ENCODE results near the gene DGKG.

DGKG gene

GRCh38 chr3:186275436-186275835, 86.6 kb downstream of the DGKG start:
- no peak for DNase-seq (ENCODE audit: low read depth, low spot score)

- no peak for DNase-seq (ENCODE audit: low read depth, low spot score)
These were observed 88.4 kb downstream of the DGKG start for GRCh38 chr3:186273586-186273985.

GRCh38 chr3:186270701-186271100, 91.3 kb downstream of the DGKG start:
- DNase-seq (ENCODE audit: low read depth, low spot score): no peak

- DNase-seq (ENCODE audit: low read depth, low spot score): no peak
These were observed 93.2 kb downstream of the DGKG start for GRCh38 chr3:186268616-186269448.

GRCh38 chr3:186267758-186268157, 94.3 kb downstream of the DGKG start:
- DNase-seq (ENCODE audit: low read depth, low spot score): no peak

- no peak for DNase-seq (ENCODE audit: low read depth, low spot score)
These were observed 97.2 kb downstream of the DGKG start for GRCh38 chr3:186264608-186265400.

GRCh38 chr3:186261638-186262037, 100.4 kb downstream of the DGKG start:
- no peak for DNase-seq (ENCODE audit: low read depth, low spot score)

GRCh38 chr3:186260726-186261125, 101.3 kb downstream of the DGKG start:
- no peak for DNase-seq (ENCODE audit: low read depth, low spot score)

- no peak for DNase-seq (ENCODE audit: low read depth, low spot score)
These were observed 102.2 kb downstream of the DGKG start for GRCh38 chr3:186259612-186260383.

GRCh38 chr3:186258968-186259367, 103.1 kb downstream of the DGKG start:
- no peak for DNase-seq (ENCODE audit: low read depth, low spot score)

GRCh38 chr3:186257866-186258265, 104.2 kb downstream of the DGKG start:
- no peak for DNase-seq (ENCODE audit: low read depth, low spot score)

GRCh38 chr3:186255703-186256331, 106.2 kb downstream of the DGKG start:
- DNase-seq (ENCODE audit: low read depth, low spot score): no peak

GRCh38 chr3:186254676-186255650, 107.1 kb downstream of the DGKG start:
- DNase-seq (ENCODE audit: low read depth, low spot score): no peak

GRCh38 chr3:186251948-186252619, 110.0 kb downstream of the DGKG start:
- no peak for DNase-seq (ENCODE audit: low read depth, low spot score)

- no peak for DNase-seq (ENCODE audit: low read depth, low spot score)
These were observed 113.2 kb downstream of the DGKG start for GRCh38 chr3:186248850-186249249.

- no peak for DNase-seq (ENCODE audit: low read depth, low spot score)
These were observed 113.9 kb downstream of the DGKG start for GRCh38 chr3:186247821-186248814.

- DNase-seq (ENCODE audit: low read depth, low spot score): no peak
These were observed 115.1 kb downstream of the DGKG start for GRCh38 chr3:186246941-186247340.

- no peak for DNase-seq (ENCODE audit: low read depth, low spot score)
These were observed 118.0 kb downstream of the DGKG start for GRCh38 chr3:186244016-186244415.

Data from smooth muscle cell of the brain vasculature (primary cell).